Prostate gland (tissue), 2 donors: ENCODE measurements around the gene SMARCAD1.

ENCODE experiments used
- CTCF ChIP-seq, 4 experiments: fragments of 200-600 bp in 2 of 4; fragments of 450-650 bp in 2 of 4; sonication (generic) in 2 of 4; IDR thresholded peaks; 1 replicate in 3 of 4; 2 replicates in 1 of 4; pipeline ENCODE4 v1.5.1; 2016 to 2019; ENCODE audit warnings: antibody characterized with exemption in 4 of 4, mild to moderate bottlenecking in 2 of 4, moderate library complexity in 2 of 4
- POLR2A ChIP-seq: fragments of 450-650 bp; IDR thresholded peaks from one replicate; pipeline ENCODE4 v1.6.1; 2016; ENCODE audit warnings: antibody characterized with exemption, mild to moderate bottlenecking
- POLR2AphosphoS5 ChIP-seq: sonication (generic); formaldehyde crosslinking; IDR thresholded peaks from one replicate; pipeline ENCODE4 v1.6.1; 2017; ENCODE audit warnings: antibody characterized with exemption

DNA sequence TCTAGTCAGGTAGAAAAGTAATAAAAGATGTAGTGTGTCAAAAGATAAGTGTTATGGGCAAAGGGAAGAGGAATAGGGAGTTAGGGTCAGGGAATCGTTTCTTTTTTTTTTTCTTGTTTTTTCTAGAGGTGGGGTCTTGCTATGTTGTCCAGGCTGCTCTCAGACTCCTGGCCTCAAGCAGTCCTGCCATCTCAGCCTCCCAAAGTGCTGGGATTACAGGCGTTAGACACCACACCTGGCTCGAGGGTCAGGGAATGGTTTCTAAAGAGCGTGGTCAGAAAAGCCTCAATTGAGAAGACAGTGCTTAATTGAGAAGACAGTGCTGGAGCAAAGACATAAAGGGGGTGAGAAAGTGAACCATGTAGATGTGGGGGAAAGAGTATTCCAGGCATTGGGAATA lies 19.1 kb downstream of the SMARCAD1 start:
- TF ChIP-seq CTCF (IDR thresholded peaks at IDR 0.05), result no peak
- no peak for TF ChIP-seq POLR2A
- no peak for TF ChIP-seq POLR2AphosphoS5
